ENCODE measurements around the gene TRPM1.
"Not testable (repeated sequence)": the region's sequence is repeated elsewhere in the genome, so short reads cannot be mapped to it uniquely, and the experiment has no call there.

The TRPM1 gene

GRCh38 chr15:31098491-31098917, 3.0 kb downstream of the TRPM1 start:
- CTCF ChIA-PET, result interaction anchor here (0.8 to 1.6 kb wide), 4 partner anchors 9 to 30 kb away, joined by 3 read pairs; no protein-coding TSS in a partner anchor
- TF ChIP-seq CTCF (IDR thresholded peaks at IDR 0.05; ENCODE audit: control extremely low read depth, extremely low read depth, low read depth, missing control alignments), result no peak
- DNase-seq (ENCODE audit: extremely low spot score), result no peak
- POLR2A ChIA-PET, result no interaction called here

- POLR2A ChIA-PET, result no interaction called here
- CTCF ChIA-PET, result no interaction called here
- TF ChIP-seq CTCF (IDR thresholded peaks at IDR 0.05; ENCODE audit: control extremely low read depth, extremely low read depth, low read depth, missing control alignments), result no peak
- DNase-seq (ENCODE audit: extremely low spot score), result no peak
Observed at GRCh38 chr15:31096563-31096962, 5.0 kb downstream of the TRPM1 start.

GRCh38 chr15:31091481-31091880, 10.0 kb downstream of the TRPM1 start:
- ChIA-PET CTCF (interaction anchor here (2.2 kb wide), 1 partner anchor 37 kb away, joined by 12 read pairs; no protein-coding TSS in a partner anchor), POLR2A (no interaction called here)
- DNase-seq (ENCODE audit: extremely low spot score), result no peak
- no peak for TF ChIP-seq CTCF (IDR thresholded peaks at IDR 0.05; ENCODE audit: control extremely low read depth, extremely low read depth, low read depth, missing control alignments)

- CTCF ChIA-PET, result interaction anchor here (0.8 kb wide), 1 partner anchor 42 kb away, joined by 3 read pairs; no protein-coding TSS in a partner anchor
- POLR2A ChIA-PET, result no interaction called here
- no peak for DNase-seq (ENCODE audit: extremely low spot score)
- TF ChIP-seq CTCF (IDR thresholded peaks at IDR 0.05; ENCODE audit: control extremely low read depth, extremely low read depth, low read depth, missing control alignments), result no peak
Observed at GRCh38 chr15:31090766-31091165, 10.8 kb downstream of the TRPM1 start.

- DNase-seq (ENCODE audit: extremely low spot score), result no peak
- TF ChIP-seq CTCF (IDR thresholded peaks at IDR 0.05; ENCODE audit: control extremely low read depth, extremely low read depth, low read depth, missing control alignments), result no peak
- POLR2A ChIA-PET, result no interaction called here
- CTCF ChIA-PET, result interaction anchor here (1.3 kb wide), 1 partner anchor 9 kb away, joined by 3 read pairs; no protein-coding TSS in a partner anchor
Observed at GRCh38 chr15:31089368-31090047, 12.0 kb downstream of the TRPM1 start.

GRCh38 chr15:31088672-31089367, 12.7 kb downstream of the TRPM1 start:
- POLR2A ChIA-PET, result no interaction called here
- CTCF ChIA-PET, result interaction anchor here (0.8 to 1.3 kb wide), 2 partner anchors 10 kb away, joined by 3 read pairs; no protein-coding TSS in a partner anchor
- no peak for DNase-seq (ENCODE audit: extremely low spot score)
- TF ChIP-seq CTCF (IDR thresholded peaks at IDR 0.05; ENCODE audit: control extremely low read depth, extremely low read depth, low read depth, missing control alignments), result no peak

GRCh38 chr15:31088041-31088440, 13.5 kb downstream of the TRPM1 start:
- DNase-seq (ENCODE audit: extremely low spot score), result not testable (repeated sequence)
- POLR2A ChIA-PET, result interaction anchor here (0.6 kb wide), 1 partner anchor 106 kb away, joined by 3 read pairs; no protein-coding TSS in a partner anchor
- CTCF ChIA-PET, result interaction anchor here (0.8 to 1.0 kb wide), 2 partner anchors 11 to 41 kb away, joined by 3 to 4 read pairs; no protein-coding TSS in a partner anchor
